ENCODE data around the gene KMT2D.

- TF ChIP-seq POLR2A (IDR thresholded peaks at IDR 0.05; ENCODE audit: low read depth, low read length) (no peak), POLR2AphosphoS5 (IDR thresholded peaks at IDR 0.05; ENCODE audit: low read depth, low read length) (no peak), TAF1 (IDR thresholded peaks at IDR 0.05; ENCODE audit: borderline replicate concordance, low read depth, low read length) (no peak)
Observed at GRCh38 chr12:49093792-49094159, 33.2 kb upstream of the KMT2D start.

Data from GM12892 (cell line).